ENCODE results near the gene CHRDL1. TPM values are rescaled to one million over a fixed set of nuclear protein-coding genes. Genes with fewer than 3 reads are reported as not detected.

The CHRDL1 gene
- total RNA-seq, 4 donors from 2014 or later, result 1.7 to 64.3 (median 14.9) TPM

DNA sequence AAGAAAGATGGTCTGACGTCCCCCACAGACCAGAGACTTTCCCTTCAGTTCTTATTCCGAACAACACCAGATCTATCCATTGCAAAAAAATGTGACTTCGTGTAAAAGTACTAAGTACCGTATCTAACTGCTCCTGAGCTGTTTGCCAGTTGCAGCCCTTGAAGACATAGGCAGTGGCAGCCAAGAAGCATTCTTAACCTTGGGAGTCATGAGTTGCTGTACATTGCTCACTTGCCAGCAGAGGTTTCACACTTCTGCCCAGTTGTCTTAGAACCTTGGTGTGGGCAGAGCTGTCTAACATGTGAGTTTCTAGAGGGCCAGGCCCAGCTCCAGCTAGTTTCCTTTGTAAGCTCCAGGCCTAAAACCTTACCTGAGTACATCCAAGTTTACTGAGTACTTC, 10.5 kb upstream of the CHRDL1 start:
- no peak for DNase-seq
- no peak for TF ChIP-seq POLR2A (IDR thresholded peaks at IDR 0.05)
- TF ChIP-seq, protein P1, sequence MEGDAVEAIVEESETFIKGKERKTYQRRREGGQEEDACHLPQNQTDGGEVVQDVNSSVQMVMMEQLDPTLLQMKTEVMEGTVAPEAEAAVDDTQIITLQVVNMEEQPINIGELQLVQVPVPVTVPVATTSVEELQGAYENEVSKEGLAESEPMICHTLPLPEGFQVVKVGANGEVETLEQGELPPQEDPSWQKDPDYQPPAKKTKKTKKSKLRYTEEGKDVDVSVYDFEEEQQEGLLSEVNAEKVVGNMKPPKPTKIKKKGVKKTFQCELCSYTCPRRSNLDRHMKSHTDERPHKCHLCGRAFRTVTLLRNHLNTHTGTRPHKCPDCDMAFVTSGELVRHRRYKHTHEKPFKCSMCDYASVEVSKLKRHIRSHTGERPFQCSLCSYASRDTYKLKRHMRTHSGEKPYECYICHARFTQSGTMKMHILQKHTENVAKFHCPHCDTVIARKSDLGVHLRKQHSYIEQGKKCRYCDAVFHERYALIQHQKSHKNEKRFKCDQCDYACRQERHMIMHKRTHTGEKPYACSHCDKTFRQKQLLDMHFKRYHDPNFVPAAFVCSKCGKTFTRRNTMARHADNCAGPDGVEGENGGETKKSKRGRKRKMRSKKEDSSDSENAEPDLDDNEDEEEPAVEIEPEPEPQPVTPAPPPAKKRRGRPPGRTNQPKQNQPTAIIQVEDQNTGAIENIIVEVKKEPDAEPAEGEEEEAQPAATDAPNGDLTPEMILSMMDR (IDR thresholded peaks at IDR 0.05), result no peak
- no peaks in the 10 kb centered on the region for H3K36me3 ChIP-seq
- intact Hi-C loops (cut with DNase I), result no loop called here
- no peaks in the 10 kb centered on the region for H3K4me1 ChIP-seq
- peak overlapping the region in 1 of 4 donors; percentile 17 for H3K27ac ChIP-seq
- no peaks in the 10 kb centered on the region for H3K27me3 ChIP-seq
- no peak overlapping the region for H3K4me3 ChIP-seq
- H3K9me3 ChIP-seq, result no peaks in the 10 kb centered on the region
- WGBS, 2 donors, result 45% methylated on average over 4 of the region's 4 CpGs

DNA sequence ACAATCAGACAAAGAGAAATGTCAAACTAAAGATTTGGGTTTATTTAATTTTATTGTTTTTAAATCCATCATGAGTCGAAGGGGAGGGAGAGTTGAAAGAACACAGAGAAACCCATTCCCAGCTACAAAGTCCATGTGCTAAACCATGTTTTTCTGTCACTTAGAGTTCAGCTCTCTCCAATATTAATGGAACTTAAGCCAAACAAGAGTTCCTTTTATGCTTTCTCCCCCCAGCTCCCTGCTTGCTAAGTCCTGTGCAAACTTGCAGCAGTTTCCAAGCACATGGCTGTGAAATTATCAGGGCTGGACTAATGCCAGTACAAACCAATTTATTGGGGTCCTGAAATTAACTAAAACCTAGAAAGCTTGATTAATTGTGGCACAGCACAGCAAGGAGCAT, 9.7 kb upstream of the CHRDL1 start:
- no peak overlapping the region for H3K4me3 ChIP-seq
- intact Hi-C loops (cut with DNase I), result no loop called here
- no peaks in the 10 kb centered on the region for H3K4me1 ChIP-seq
- no peaks in the 10 kb centered on the region for H3K36me3 ChIP-seq
- no peak for DNase-seq
- peak overlapping the region in 1 of 4 donors; percentile 23 for H3K27ac ChIP-seq
- TF ChIP-seq POLR2A (IDR thresholded peaks at IDR 0.05), result no peak
- TF ChIP-seq, protein P1 (IDR thresholded peaks at IDR 0.05), result no peak
- 15 to 50% methylated on average over 1 of the region's 1 CpG for WGBS, 2 donors
- no peaks in the 10 kb centered on the region for H3K9me3 ChIP-seq
- no peaks in the 10 kb centered on the region for H3K27me3 ChIP-seq

DNA sequence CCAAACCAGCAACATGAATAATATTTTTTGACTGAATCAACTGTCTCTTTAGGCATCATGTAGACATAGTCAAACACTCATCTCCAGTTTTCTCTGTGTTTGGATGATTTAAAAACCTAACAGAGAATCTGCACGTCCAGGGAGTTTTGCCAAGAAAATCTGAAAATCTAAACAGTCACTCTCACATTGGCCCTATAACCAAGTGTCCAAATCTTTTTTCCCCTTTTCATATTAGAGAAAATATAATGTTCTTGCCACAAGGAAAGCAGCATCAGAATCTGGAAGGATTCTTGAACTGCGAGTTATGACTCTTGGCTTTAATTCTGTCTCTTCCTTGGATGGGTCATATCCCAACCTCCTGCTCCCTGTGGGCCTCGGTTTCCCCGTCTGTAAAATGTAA, 8.8 kb upstream of the CHRDL1 start:
- peak overlapping the region in 1 of 4 donors; percentile 23 for H3K27ac ChIP-seq
- H3K4me3 ChIP-seq, result no peak overlapping the region
- no peaks in the 10 kb centered on the region for H3K36me3 ChIP-seq
- H3K4me1 ChIP-seq, result no peaks in the 10 kb centered on the region
- H3K9me3 ChIP-seq, result no peaks in the 10 kb centered on the region
- intact Hi-C loops (cut with DNase I), result no loop called here
- H3K27me3 ChIP-seq, result no peaks in the 10 kb centered on the region
- DNase-seq, result no peak
- TF ChIP-seq POLR2A (IDR thresholded peaks at IDR 0.05), result no peak
- TF ChIP-seq, protein P1 (IDR thresholded peaks at IDR 0.05), result no peak
- 54 to 76% methylated on average over 3 to 4 of the region's 4 CpGs for WGBS, 2 donors

DNA sequence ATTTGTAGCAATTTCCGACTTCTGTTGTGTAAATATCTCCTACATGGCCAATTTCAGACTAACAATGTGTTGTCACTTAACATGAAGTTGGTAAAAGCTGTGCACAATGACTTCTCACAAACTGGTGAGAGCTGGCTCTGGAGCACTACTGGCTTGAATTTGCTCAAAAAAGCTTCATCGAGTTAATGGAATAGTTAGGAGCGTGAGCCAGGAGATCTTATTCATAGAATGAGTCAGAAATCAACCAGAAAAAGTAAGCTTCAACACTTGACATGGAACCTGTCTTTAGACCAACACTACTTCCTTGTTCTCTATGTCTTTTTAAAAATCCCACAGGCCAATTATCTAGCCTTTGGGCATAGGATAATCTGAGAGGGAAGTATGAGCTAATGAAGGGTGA, 7.9 kb upstream of the CHRDL1 start:
- Histone ChIP-seq H3K4me3 (no peak overlapping the region), H3K36me3 (no peaks in the 10 kb centered on the region), H3K27me3 (no peaks in the 10 kb centered on the region), H3K4me1 (no peaks in the 10 kb centered on the region), H3K9me3 (no peaks in the 10 kb centered on the region), H3K27ac (no peak overlapping the region)
- TF ChIP-seq, protein P1 (IDR thresholded peaks at IDR 0.05), result no peak
- no peak for TF ChIP-seq POLR2A (IDR thresholded peaks at IDR 0.05)
- intact Hi-C loops (cut with DNase I), result no loop called here
- no peak for DNase-seq
- 44 to 45% methylated on average over 3 of the region's 3 CpGs for WGBS, 2 donors

DNA sequence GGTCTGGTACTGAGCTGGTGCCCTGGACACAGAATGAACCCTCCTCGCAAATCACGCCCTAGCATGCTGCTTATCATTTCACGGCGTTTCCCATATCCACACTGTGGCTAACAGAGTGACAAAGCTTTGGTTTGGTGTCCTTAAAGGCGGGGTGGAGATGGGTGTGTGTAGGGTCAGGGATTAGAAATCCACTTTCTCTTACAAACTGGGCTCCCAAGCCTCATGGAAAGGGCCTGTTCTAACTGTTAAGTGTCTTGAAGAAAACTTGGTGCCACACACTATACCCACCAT, 735 bp upstream of the CHRDL1 start:
- Histone ChIP-seq H3K4me3 (peak overlapping the region in 3 of 4 donors; percentile 28 to 60 (median 42)), H3K27me3 (peaks cover 0 to 17% (median 0%) of the 10 kb centered on the region in 4 donors), H3K9me3 (no peaks in the 10 kb centered on the region), H3K27ac (peak overlapping the region in 2 of 4 donors; percentile 42 to 60), H3K36me3 (no peaks in the 10 kb centered on the region), H3K4me1 (peaks cover 0 to 8% (median 0%) of the 10 kb centered on the region in 3 donors)
- DNase-seq, result no peak
- TF ChIP-seq, protein P1 (IDR thresholded peaks at IDR 0.05), result no peak
- TF ChIP-seq POLR2A (IDR thresholded peaks at IDR 0.05), result no peak
- WGBS, 2 donors, result 23% methylated on average over 5 of the region's 5 CpGs; no CpG with 5 or more reads in 1 of the 2 donors
- intact Hi-C loops (cut with DNase I), result no loop called here
